HepG2 (cell line): ENCODE data around the gene OGT.

ENCODE experiments used
- CEBPB ChIP-seq: IDR thresholded peaks from 2 replicates; pipeline ENCODE4 v1.6.1; 2011; ENCODE audit warnings: low read depth, low read length, improper control_type of control experiment, borderline replicate concordance
- FOXP1 ChIP-seq, 2 experiments: fragments of 450-650 bp in 1 of 2; IDR thresholded peaks; 2 replicates each; pipeline ENCODE4 v1.6.1; 2017 to 2018; ENCODE audit warnings: antibody characterized with exemption in 1 of 2
- HDAC6 ChIP-seq: fragments of 200-600 bp; sonication (generic); IDR thresholded peaks from 2 replicates; pipeline ENCODE4 v1.7.0; 2017; ENCODE audit warnings: mild to moderate bottlenecking, antibody characterized with exemption, low read length, low read depth
- KAT2B ChIP-seq: fragments of 150-350 bp; IDR thresholded peaks from 2 replicates; pipeline ENCODE4 v1.6.1; 2014; ENCODE audit warnings: low read depth, low read length, borderline replicate concordance
- SKI ChIP-seq: fragments of 450-650 bp; IDR thresholded peaks from one replicate; pipeline ENCODE4 v1.6.1; 2018; ENCODE audit warnings: mild to moderate bottlenecking; ENCODE audit not compliant: partially characterized antibody
- SMC3 ChIP-seq: IDR thresholded peaks from 2 replicates; pipeline ENCODE4 v1.6.1; 2011; ENCODE audit warnings: low read length, improper control_type of control experiment
- SMYD3 ChIP-seq: sonication (generic); formaldehyde crosslinking; IDR thresholded peaks from 2 replicates; pipeline ENCODE4 v1.8.1; 2023; ENCODE audit warnings: mild to moderate bottlenecking, missing genetic modification reagents
- SUZ12 ChIP-seq: fragments of 150-350 bp; IDR thresholded peaks from 2 replicates; pipeline ENCODE4 v1.6.1; 2014; ENCODE audit warnings: low read depth, low read length
- ZNF367 ChIP-seq: sonication (generic); formaldehyde crosslinking; IDR thresholded peaks from 2 replicates; pipeline ENCODE4 v1.4.0; 2020; ENCODE audit warnings: missing genetic modification reagents, borderline replicate concordance
- ZNF383 ChIP-seq: sonication (generic); formaldehyde crosslinking; IDR thresholded peaks from 2 replicates; pipeline ENCODE4 v1.4.0; 2020; ENCODE audit warnings: missing genetic modification reagents, mild to moderate bottlenecking, borderline replicate concordance
- ZNF670 ChIP-seq: sonication (generic); formaldehyde crosslinking; IDR thresholded peaks from 2 replicates; pipeline ENCODE4 v1.8.0; 2022; ENCODE audit warnings: mild to moderate bottlenecking, missing genetic modification reagents, borderline replicate concordance
- TF ChIP-seq, protein P1 (sequence below): sonication (generic); formaldehyde crosslinking; IDR thresholded peaks from 2 replicates; pipeline ENCODE4 v1.5.0; 2020; ENCODE audit warnings: mild to moderate bottlenecking, missing genetic modification reagents, moderate library complexity
- TF ChIP-seq, protein P2 (sequence below): sonication (generic); formaldehyde crosslinking; IDR thresholded peaks from 2 replicates; pipeline ENCODE4 v1.8.0; 2023; ENCODE audit warnings: mild to moderate bottlenecking, missing genetic modification reagents
- TF ChIP-seq, protein P3 (sequence below): sonication (generic); formaldehyde crosslinking; IDR thresholded peaks from 2 replicates; pipeline ENCODE4 v1.8.0; 2022; ENCODE audit warnings: mild to moderate bottlenecking, missing genetic modification reagents; ENCODE audit not compliant: insufficient replicate concordance

DNA sequence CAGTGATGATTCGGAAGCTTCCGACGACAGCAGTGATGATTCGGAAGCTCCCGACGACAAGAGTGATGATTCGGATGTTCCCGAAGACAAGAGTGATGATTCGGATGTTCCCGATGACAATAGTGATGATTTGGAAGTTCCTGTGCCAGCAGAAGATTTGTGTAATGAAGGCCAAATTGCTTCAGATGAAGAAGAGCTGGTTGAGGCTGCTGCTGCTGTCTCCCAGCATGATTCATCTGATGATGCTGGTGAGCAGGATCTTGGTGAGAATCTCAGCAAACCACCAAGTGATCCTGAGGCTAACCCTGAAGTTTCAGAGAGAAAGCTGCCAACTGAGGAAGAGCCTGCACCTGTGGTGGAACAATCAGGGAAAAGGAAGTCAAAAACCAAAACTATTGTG lies 71.2 kb downstream of the OGT start:
- TF ChIP-seq KAT2B (no peak), HDAC6 (no peak), CEBPB (no peak), ZNF367 (CRISPR knock-in tag) (no peak), ZNF670 (CRISPR knock-in tag) (no peak), ZNF383 (CRISPR knock-in tag) (no peak), SMYD3 (CRISPR knock-in tag) (no peak), SKI (no peak), FOXP1 (IDR thresholded peaks at IDR 0.05) (no peak), FOXP1 (CRISPR knock-in tag; IDR thresholded peaks at IDR 0.05) (no peak), SUZ12 (no peak), SMC3 (no peak)
- TF ChIP-seq, protein P1, sequence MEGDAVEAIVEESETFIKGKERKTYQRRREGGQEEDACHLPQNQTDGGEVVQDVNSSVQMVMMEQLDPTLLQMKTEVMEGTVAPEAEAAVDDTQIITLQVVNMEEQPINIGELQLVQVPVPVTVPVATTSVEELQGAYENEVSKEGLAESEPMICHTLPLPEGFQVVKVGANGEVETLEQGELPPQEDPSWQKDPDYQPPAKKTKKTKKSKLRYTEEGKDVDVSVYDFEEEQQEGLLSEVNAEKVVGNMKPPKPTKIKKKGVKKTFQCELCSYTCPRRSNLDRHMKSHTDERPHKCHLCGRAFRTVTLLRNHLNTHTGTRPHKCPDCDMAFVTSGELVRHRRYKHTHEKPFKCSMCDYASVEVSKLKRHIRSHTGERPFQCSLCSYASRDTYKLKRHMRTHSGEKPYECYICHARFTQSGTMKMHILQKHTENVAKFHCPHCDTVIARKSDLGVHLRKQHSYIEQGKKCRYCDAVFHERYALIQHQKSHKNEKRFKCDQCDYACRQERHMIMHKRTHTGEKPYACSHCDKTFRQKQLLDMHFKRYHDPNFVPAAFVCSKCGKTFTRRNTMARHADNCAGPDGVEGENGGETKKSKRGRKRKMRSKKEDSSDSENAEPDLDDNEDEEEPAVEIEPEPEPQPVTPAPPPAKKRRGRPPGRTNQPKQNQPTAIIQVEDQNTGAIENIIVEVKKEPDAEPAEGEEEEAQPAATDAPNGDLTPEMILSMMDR (CRISPR knock-in tag), result no peak
- TF ChIP-seq, protein P2, sequence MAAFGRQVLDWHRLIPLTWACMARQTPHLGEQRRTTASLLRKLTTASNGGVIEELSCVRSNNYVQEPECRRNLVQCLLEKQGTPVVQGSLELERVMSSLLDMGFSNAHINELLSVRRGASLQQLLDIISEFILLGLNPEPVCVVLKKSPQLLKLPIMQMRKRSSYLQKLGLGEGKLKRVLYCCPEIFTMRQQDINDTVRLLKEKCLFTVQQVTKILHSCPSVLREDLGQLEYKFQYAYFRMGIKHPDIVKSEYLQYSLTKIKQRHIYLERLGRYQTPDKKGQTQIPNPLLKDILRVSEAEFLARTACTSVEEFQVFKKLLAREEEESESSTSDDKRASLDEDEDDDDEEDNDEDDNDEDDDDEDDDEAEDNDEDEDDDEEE (CRISPR knock-in tag), result no peak
- TF ChIP-seq, protein P3, sequence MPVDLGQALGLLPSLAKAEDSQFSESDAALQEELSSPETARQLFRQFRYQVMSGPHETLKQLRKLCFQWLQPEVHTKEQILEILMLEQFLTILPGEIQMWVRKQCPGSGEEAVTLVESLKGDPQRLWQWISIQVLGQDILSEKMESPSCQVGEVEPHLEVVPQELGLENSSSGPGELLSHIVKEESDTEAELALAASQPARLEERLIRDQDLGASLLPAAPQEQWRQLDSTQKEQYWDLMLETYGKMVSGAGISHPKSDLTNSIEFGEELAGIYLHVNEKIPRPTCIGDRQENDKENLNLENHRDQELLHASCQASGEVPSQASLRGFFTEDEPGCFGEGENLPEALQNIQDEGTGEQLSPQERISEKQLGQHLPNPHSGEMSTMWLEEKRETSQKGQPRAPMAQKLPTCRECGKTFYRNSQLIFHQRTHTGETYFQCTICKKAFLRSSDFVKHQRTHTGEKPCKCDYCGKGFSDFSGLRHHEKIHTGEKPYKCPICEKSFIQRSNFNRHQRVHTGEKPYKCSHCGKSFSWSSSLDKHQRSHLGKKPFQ (CRISPR knock-in tag), result no peak
